Measurements from ENCODE around the gene HOMER2.
"Not testable (repeated sequence)": the region's sequence is repeated elsewhere in the genome, so short reads cannot be mapped to it uniquely, and the experiment has no call there.

HOMER2 gene

DNA sequence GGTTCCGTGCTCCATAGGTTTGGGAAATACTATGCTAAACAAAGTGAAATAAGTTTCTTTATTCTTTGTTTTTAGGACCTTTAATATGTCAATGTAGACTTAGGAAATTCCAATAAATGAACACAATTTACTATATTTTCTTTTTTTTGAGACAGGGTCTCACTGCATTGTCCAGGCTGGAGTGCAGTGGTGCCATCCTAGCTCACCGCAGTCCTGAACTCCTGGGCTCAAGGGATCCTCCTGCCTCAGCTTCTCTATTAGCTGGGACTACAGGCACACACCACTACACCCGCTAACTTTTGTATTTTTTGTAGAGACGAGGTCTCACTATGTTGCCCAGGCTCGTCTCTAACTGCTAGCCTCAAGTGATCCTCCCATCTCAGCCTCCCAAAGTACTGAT, 12.4 kb upstream of the HOMER2 start:
- no peak for DNase-seq (ENCODE audit: low spot score)

DNA sequence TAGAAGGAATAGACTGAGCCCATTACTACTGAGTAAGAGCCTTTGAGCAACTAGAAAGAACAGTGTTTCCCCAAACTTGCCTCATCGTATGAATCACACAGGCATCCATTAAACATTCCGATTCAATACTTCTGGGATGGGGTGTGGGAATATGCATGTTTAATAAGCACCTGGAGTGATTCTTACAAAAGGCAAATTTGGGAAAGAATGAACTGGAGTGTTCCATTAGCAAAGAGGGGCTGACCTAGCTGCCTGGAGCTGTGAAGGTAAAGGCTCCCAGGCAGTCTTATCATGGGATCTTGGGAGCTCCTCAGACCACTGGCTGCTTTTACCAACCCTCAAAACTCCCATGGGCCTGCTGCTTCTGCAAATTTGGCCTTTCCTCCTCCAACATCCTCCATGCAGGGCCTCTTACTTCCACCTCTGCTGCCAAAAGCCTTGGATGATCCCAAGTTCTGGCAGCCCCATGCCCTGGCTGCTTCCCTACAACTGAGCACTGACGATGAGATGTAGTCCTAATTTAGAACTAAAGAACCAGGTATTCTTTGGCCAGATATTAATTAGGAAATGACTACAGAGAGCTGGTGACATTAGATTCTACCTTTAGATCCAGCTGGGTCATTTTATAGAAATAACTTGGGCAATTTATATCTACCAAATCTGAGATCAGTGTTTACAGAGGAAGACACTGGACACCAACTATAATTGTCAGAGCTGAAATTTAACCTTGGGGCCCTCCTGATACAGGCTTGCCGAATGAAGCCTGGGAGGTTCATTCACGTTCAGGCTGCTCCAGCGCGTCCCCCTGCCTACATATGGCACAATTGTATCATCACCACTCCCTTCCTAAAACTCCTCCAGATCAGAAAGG, 11.2 kb upstream of the HOMER2 start:
- no peak for DNase-seq (ENCODE audit: low spot score)

DNA sequence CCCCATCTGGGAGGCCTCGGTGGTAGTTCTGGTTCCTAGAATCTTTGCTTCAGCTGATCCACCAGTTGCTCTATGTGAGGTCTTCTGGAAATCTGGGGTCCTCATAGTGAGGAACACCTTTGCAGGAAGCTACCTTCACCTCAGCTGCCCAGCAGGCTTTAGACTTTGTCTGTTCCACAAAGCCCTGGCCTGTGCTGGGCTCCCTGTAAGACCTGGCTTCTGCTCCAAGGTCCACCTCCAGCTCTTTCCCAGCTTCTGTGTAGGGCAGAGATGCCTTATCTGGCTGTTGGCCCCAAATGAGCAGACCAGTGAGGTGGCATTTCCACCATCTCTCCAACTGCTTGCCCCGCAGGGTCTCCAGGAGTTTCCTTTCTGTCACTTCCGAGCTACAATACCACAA, 8.2 kb upstream of the HOMER2 start:
- no peak for DNase-seq (ENCODE audit: low spot score)

- no peak for DNase-seq (ENCODE audit: low spot score)
Measured at GRCh38 chr15:82959423-82959822, 6.9 kb upstream of the HOMER2 start.

GRCh38 chr15:82958638-82959037, 6.1 kb upstream of the HOMER2 start:
- DNase-seq (ENCODE audit: low spot score) = no peak

DNA sequence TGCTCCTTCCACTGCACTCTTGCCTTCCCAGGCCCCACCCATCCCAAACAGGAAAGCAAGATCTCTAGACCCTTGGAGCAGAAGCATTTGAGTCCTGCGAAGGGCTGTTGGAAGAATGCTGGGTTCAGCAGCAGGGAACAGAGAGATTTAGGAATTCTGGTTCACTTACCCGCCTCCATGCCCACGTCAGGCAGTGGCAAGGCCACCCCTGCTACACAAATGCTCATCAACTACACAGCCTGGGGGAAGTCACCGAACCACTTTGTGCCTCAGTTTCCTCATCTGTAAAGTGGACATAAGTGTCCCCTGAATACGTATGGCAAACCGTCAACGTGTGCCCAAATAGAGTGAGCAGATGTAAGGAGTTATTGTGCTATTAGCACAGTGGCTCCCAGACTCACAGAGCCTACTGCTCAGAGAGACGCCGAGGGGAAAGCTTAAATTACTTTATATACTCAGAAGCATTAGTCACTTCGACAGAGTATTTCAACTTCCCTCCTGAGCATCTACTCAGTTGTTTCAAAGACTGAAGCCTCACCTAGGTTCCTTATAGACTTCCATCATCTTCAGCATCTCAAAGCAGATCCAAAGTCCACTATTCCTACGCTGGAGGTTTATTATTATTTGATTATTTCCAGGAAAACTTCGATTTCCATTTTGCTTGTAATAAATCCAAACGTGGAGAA, 905 bp downstream of the HOMER2 start:
- no peak for DNase-seq (ENCODE audit: low spot score)

GRCh38 chr15:82950746-82951370, 1.7 kb downstream of the HOMER2 start:
- DNase-seq (ENCODE audit: low spot score) = no peak

DNA sequence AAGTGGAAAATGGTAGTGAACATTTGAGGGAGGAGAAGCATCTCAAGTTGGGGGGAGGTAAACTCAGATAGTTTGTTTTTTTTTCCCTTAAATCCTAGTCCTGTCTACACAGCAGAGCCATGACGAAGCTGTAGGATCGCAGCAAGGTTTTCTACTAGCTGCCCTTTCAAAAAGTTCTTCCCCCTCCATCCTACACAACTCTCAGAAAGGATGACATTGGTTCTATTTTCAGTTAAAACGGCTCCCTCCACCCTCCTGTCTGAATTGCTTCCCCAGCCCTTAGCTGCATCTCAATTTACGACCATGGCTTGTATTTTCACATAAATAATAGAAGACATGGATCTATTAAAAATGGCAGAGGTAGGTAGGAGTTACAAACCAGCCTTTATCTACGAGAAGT, 2.2 kb downstream of the HOMER2 start:
- no peak for DNase-seq (ENCODE audit: low spot score)

GRCh38 chr15:82946155-82946701, 6.3 kb downstream of the HOMER2 start:
- no peak for DNase-seq (ENCODE audit: low spot score)

DNA sequence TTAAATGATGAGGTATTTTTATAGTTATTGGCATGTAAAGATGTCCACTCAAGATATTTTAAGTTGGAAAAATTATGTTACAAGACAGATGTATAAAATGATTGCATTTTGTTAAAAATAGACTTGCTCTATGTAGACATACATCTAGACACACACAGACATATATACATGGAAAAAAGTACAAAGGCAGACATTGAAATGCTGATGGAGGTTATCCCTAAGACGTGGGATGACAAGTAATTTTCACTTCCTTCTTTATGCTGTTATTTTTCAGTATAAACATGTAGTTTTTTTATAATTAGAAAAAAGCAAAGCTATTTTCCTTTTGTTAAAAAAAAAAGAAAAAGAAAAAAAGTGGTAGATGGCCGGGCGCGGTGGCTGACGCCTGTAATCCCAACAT, 7.2 kb downstream of the HOMER2 start:
- DNase-seq (ENCODE audit: low spot score) = no peak

DNA sequence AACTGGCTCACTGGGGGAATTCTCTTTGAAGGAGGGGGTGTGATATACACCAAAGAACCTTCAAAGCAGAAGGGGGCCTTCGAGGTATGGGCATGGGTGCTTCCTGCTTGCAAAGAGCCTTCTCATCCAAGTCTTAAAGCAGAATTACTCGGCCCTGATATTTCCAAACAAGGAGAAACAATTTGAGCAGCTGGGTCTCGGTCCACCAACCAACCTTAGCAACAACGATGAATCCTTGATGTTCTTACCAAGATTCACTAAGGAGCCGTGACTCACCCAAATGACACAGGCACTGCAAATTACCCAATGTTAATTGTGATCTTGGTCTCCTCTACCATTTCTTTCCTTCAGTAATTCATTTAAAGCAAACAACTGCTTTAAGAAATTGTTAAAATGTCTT, 7.7 kb downstream of the HOMER2 start:
- peak; percentile 28 for DNase-seq (ENCODE audit: low spot score)

DNA sequence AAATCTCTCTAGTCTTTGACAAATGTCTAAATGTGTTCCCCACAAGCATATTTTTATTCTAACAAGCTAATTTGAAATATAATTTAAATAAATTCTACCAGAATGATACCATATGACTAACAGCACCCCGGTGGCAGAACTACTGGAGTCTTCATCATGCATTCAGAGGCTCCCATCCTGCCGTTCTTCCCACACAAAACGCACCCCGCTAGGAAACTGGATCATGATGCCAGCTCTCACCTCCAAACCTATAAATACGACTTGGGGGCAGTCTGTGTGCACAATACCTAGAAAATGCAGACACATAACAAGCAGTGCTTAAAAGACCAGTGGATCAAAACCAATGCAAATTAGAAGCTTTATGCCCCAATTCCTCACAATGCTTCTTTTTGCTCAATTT, 8.5 kb downstream of the HOMER2 start:
- DNase-seq (ENCODE audit: low spot score) = no peak

GRCh38 chr15:82943176-82943575, 9.3 kb downstream of the HOMER2 start:
- no peak for DNase-seq (ENCODE audit: low spot score)

DNA sequence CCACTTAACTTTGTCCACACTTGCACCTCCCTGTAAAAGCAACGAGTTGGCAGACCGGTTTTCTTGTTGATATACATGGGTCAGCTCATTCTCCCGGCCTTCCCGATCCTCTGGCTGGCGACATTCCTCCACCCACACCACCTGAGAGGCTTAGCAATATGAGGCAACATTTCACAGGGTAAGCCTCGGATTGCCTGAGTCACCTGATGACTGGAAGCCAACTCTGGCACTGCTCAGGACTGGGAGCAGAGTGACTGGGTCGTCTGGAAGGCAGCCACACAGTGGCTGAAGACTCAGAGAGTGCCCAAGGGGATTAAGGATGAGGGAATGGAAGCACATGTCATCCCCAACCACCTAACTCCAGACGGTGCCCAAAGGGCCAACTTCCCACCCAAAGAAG, 9.8 kb downstream of the HOMER2 start:
- DNase-seq (ENCODE audit: low spot score) = no peak

DNA sequence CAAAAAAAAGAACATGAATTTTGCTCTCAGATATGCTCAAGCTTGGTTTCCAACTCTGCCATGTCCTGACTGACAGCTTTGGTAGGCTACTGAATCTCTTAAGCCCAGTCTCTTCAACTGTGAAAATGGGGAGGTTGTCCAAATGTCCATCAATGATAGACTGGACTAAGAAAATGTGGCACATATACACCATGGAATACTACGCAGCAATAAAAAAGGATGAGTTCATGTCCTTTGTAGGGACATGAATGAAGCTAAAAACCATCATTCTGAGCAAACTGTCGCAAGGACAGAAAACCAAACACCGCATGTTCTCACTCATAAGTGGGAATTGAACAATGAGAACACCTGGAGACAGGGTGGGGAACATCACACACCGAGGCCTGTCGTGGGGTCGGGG, 12.8 kb downstream of the HOMER2 start:
- not testable (repeated sequence) for DNase-seq (ENCODE audit: low spot score)

- DNase-seq (ENCODE audit: low spot score) = no peak
Measured at GRCh38 chr15:82937712-82938058, 14.8 kb downstream of the HOMER2 start.

GRCh38 chr15:82936966-82937711, 15.4 kb downstream of the HOMER2 start:
- no peak for DNase-seq (ENCODE audit: low spot score)

DNA sequence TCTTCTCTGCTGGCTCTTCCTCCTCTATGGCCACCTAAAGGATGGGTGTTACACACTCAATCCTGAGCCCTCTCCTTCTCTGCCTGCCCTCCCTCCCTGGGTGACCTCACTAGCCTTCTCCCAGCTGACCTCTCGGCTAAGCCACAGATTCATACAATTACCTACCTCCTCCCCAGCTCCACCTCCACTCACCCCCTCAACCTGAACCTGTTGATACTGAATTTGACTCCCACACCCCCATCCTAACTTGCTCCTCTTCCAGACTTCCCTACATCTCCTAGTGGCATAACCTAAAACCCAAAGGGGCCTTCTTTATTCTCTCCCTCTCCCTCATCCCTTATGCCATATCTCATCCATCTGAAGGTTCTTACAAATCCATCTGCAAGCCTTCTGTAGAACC, 17.1 kb downstream of the HOMER2 start:
- no peak for DNase-seq (ENCODE audit: low spot score)

- DNase-seq (ENCODE audit: low spot score) = no peak
Measured at GRCh38 chr15:82934100-82934880, 18.2 kb downstream of the HOMER2 start.

DNA sequence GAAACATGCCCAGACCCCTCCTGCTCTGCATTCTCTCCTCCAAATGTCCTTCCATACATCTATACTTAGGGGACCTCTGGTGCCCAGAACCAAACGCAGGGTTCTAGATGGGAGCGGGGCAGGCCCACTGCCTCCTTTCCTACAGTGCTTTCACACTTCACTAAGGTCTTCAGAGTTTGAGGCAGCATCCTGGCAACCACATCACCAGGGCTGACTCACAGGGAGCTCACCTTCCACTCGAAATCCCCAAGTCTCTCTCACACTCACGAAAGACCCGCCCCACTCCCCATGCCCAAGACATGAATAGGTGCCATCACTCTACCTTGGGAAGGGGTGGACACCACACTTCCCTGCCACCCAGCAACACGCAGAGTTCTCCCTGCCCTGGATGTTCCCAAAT, 18.9 kb downstream of the HOMER2 start:
- no peak for DNase-seq (ENCODE audit: low spot score)

DNA sequence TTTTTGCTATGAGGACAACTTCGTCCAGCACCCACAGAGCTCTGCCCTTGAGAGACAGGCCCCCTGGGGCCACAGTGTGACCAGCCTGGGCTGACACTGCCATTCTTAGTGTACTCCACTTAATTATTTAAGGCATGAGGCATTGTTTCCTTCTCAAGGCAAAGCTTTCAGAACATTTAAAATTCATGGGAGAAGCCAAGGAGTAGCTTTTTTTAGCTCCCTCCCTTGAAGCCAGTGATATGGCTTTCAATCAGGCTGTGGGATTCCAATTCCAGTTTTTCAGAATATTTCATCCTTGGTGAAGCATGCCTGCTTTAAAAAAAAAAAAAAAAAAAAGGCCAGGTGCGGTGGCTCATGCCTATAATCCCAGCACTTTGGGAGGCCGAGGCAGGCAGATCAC, 21.3 kb downstream of the HOMER2 start:
- DNase-seq (ENCODE audit: low spot score) = no peak

Measured in NAMALWA (cell line).